MM.1S (cell line): ENCODE results near the gene CDRT15L2.
"Not testable (repeated sequence)": the region's sequence is repeated elsewhere in the genome, so short reads cannot be mapped to it uniquely, and the experiment has no call there.

Experiments used
- DNase-seq: peaks from one replicate; pipeline ENCODE4 v3.0.0-alpha.2; 2015
- H2AFZ ChIP-seq: fragments of 300-600 bp; sonication (generic); 2 replicates; pipeline ENCODE4 v1.6.0; 2016; ENCODE audit warnings: antibody characterized with exemption, low read length
- H3F3A ChIP-seq: fragments of 300-600 bp; sonication (generic); 2 replicates; pipeline ENCODE4 v1.6.1; 2016; ENCODE audit warnings: mild to moderate bottlenecking, antibody characterized with exemption, low read length, moderate library complexity, mixed read lengths; ENCODE audit not compliant: insufficient read depth
- H3K27ac ChIP-seq: fragments of 300-600 bp; sonication (generic); 2 replicates; pipeline ENCODE4 v1.5.1; 2016; ENCODE audit warnings: mild to moderate bottlenecking, low read length
- H3K27me3 ChIP-seq: fragments of 300-600 bp; sonication (generic); replicated peaks from 2 replicates; pipeline ENCODE4 v1.6.0; 2016; ENCODE audit warnings: low read length; ENCODE audit not compliant: insufficient read depth
- H3K36me3 ChIP-seq: fragments of 300-600 bp; sonication (generic); replicated peaks from 2 replicates; pipeline ENCODE4 v1.6.1; 2016; ENCODE audit warnings: mild to moderate bottlenecking, low read length, mixed read lengths; ENCODE audit not compliant: insufficient read depth
- H3K4me1 ChIP-seq: fragments of 300-600 bp; sonication (generic); 2 replicates; pipeline ENCODE4 v1.6.1; 2016; ENCODE audit warnings: low read length, mixed read lengths
- H3K4me2 ChIP-seq: fragments of 300-600 bp; sonication (generic); 2 replicates; pipeline ENCODE4 v1.6.0; 2016; ENCODE audit warnings: low read depth, low read length
- H3K4me3 ChIP-seq: fragments of 300-600 bp; sonication (generic); 2 replicates; pipeline ENCODE4 v1.5.1; 2016; ENCODE audit warnings: low read length, mixed read lengths
- H3K79me2 ChIP-seq: fragments of 300-600 bp; sonication (generic); 2 replicates; pipeline ENCODE4 v1.6.1; 2016; ENCODE audit warnings: mixed run types, low read length, mixed read lengths
- H3K9ac ChIP-seq: fragments of 300-600 bp; sonication (generic); 2 replicates; pipeline ENCODE4 v1.6.1; 2016; ENCODE audit warnings: low read length, mixed read lengths
- H3K9me2 ChIP-seq: fragments of 300-600 bp; sonication (generic); replicated peaks from 2 replicates; pipeline ENCODE4 v1.6.1; 2016; ENCODE audit warnings: mild to moderate bottlenecking, low read length, mixed read lengths; ENCODE audit not compliant: insufficient read depth
- H3K9me3 ChIP-seq: fragments of 300-600 bp; sonication (generic); replicated peaks from 2 replicates; pipeline ENCODE4 v1.6.1; 2016; ENCODE audit warnings: mild to moderate bottlenecking, low read length, mixed read lengths; ENCODE audit not compliant: insufficient read depth
- H4K20me1 ChIP-seq: fragments of 300-600 bp; sonication (generic); 2 replicates; pipeline ENCODE4 v1.6.1; 2016; ENCODE audit warnings: mild to moderate bottlenecking, low read length, moderate library complexity, mixed read lengths; ENCODE audit not compliant: insufficient read depth
- CTCF ChIP-seq: fragments of 300-600 bp; sonication (generic); IDR thresholded peaks from 2 replicates; pipeline ENCODE4 v1.5.1; 2016; ENCODE audit warnings: antibody characterized with exemption, low read length, mixed read lengths

CDRT15L2 gene

DNA sequence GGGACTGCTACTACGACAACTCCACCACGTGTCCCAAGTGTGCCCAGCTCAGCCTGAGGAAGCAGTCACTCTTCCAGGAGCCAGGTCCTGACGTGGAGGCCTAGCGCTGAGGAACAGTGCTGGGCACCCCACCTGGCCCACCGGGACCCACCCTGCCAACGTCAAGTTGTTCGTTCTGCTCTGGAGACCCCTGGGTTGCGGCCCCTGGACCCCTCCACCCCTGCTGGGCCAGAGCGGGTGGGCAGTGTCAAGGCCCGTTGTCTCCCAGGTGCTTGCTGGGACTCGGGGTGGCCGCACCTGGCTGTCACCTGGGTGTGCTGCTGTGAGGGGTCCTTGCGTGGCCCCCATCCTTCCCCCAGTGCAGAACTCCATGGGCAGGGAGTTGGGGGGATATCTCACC lies 34.4 kb downstream of the CDRT15L2 start:
- no peak for TF ChIP-seq CTCF

DNA sequence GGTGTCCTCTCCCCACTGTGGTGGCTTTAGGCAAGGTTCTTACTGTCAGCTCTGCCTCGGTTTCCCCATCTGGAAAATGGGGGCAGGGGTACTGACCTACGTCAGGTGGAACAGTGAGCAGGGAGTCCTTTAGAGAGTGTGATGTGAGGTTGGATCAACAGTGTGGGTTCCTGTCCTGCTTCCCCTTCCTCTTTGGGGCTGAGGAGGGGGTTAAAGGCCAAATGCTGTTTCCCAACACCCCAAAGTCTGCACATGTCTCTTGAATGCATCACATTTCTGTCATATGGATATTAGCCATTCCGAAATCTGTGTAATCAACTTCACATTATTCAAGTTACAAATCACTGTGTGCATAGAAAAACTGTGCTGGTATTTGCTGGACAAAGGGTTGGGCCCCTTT lies 35.9 kb downstream of the CDRT15L2 start:
- H3K9me2 ChIP-seq, H3F3A ChIP-seq, H3K4me1 ChIP-seq, H4K20me1 ChIP-seq, H3K79me2 ChIP-seq, H3K27me3 ChIP-seq, DNase-seq, H3K9me3 ChIP-seq, H3K36me3 ChIP-seq, H3K9ac ChIP-seq, H3K27ac ChIP-seq, H2AFZ ChIP-seq, H3K4me2 ChIP-seq, H3K4me3 ChIP-seq: not testable (repeated sequence)

More for the DNA sequence above, 34.4 kb downstream of the CDRT15L2 start:
- H3K4me1 ChIP-seq = no peaks in the 10 kb centered on the region
- DNase-seq = no peak
- no peaks in the 10 kb centered on the region for H3F3A ChIP-seq
- no peaks in the 10 kb centered on the region for H3K27me3 ChIP-seq
- H3K9me2 ChIP-seq = no peaks in the 10 kb centered on the region
- no peak overlapping the region for H2AFZ ChIP-seq
- H3K36me3 ChIP-seq = no peaks in the 10 kb centered on the region
- no peaks in the 10 kb centered on the region for H3K79me2 ChIP-seq
- no peak overlapping the region for H3K9ac ChIP-seq
- H3K27ac ChIP-seq = no peak overlapping the region
- no peak overlapping the region for H3K4me3 ChIP-seq
- H4K20me1 ChIP-seq = no peaks in the 10 kb centered on the region
- no peaks in the 10 kb centered on the region for H3K9me3 ChIP-seq
- H3K4me2 ChIP-seq = no peak overlapping the region
